CD4-positive, alpha-beta memory T cell (primary cell): ENCODE measurements around the gene PALMD. TPM values are rescaled to one million over a fixed set of nuclear protein-coding genes. Genes with fewer than 3 reads are reported as not detected.

ENCODE experiments used
- CTCF ChIA-PET: fragments of 350-600 bp; sonication (Branson Sonifier 250); formaldehyde crosslinking; loops from one replicate; lab custom pipeline; 2021; ENCODE audit warnings: inconsistent platforms; ENCODE audit not compliant: partially characterized antibody; lab: Charles Lee
- POLR2A ChIA-PET: fragments of 350-600 bp; sonication (Branson Sonifier 250); formaldehyde crosslinking; loops from one replicate; lab custom pipeline; 2021; ENCODE audit not compliant: partially characterized antibody; lab: Charles Lee
- DNase-seq, 5 donors: peaks; one replicate each; pipeline versions ENCODE4 v3.0.0 to v3.0.0-alpha.2; 2020 to 2022; ENCODE audit warnings: mixed read lengths in 1 of 5
- H3K27ac ChIP-seq: one replicate; pipeline ENCODE4 v1.7.0; 2013; ENCODE audit warnings: low read depth, low read length
- H3K27me3 ChIP-seq: 2 replicates; pipeline ENCODE4 v1.7.0; 2013; ENCODE audit warnings: mild to moderate bottlenecking, low read length, moderate library complexity; ENCODE audit not compliant: insufficient read depth
- H3K36me3 ChIP-seq: 2 replicates; pipeline ENCODE4 v1.7.0; 2013; ENCODE audit warnings: mild to moderate bottlenecking, low read length, moderate library complexity; ENCODE audit not compliant: insufficient read depth
- H3K4me1 ChIP-seq: 2 replicates; pipeline ENCODE4 v1.7.0; 2013; ENCODE audit warnings: mild to moderate bottlenecking, low read length, moderate library complexity; ENCODE audit not compliant: insufficient read depth
- H3K4me3 ChIP-seq, 2 donors: one replicate each; pipeline ENCODE4 v1.7.0; 2013; ENCODE audit warnings: low read length in 2 of 2, mild to moderate bottlenecking in 1 of 2
- H3K9me3 ChIP-seq, 2 donors: one replicate each; pipeline ENCODE4 v1.7.0; 2013; ENCODE audit warnings: low read length in 2 of 2, control low read depth in 1 of 2; ENCODE audit not compliant: control insufficient read depth in 1 of 2
- H3K27ac Mint-ChIP-seq, 7 donors: one replicate each; pipeline ENCODE4 v1.8.0; 2020 to 2021; ENCODE audit warnings: mixed read lengths in 7 of 7, mild to moderate bottlenecking in 6 of 7, inconsistent platforms in 3 of 7, moderate library complexity in 3 of 7
- H3K27me3 Mint-ChIP-seq, 2 donors: one replicate each; pipeline ENCODE4 v1.8.0; 2020 to 2021; ENCODE audit warnings: mixed read lengths in 2 of 2
- H3K36me3 Mint-ChIP-seq, 2 donors: one replicate each; pipeline ENCODE4 v1.8.0; 2020 to 2021; ENCODE audit warnings: mixed read lengths in 2 of 2, inconsistent platforms in 1 of 2, mild to moderate bottlenecking in 1 of 2
- H3K4me1 Mint-ChIP-seq, 4 donors: one replicate each; pipeline ENCODE4 v1.8.0; 2020 to 2021; ENCODE audit warnings: mixed read lengths in 4 of 4, mild to moderate bottlenecking in 1 of 4
- H3K4me3 Mint-ChIP-seq, 8 donors: one replicate each; pipeline ENCODE4 v1.8.0; 2020 to 2021; ENCODE audit warnings: mixed read lengths in 8 of 8, mild to moderate bottlenecking in 7 of 8, moderate library complexity in 6 of 8, inconsistent platforms in 3 of 8
- H3K9me3 Mint-ChIP-seq, 8 donors: one replicate each; pipeline ENCODE4 v1.8.0; 2020 to 2021; ENCODE audit warnings: mixed read lengths in 8 of 8, mild to moderate bottlenecking in 5 of 8, inconsistent platforms in 3 of 8, moderate library complexity in 1 of 8
- intact Hi-C: fragments of 100-400 bp; cut with micrococcal nuclease; formaldehyde crosslinking; loops from one replicate; pipeline ENCODE4 v1.15.1; 2023
- polyA plus RNA-seq, 2 donors: library from polyadenylated mRNA; unstranded; fragments of 300-500 nt; fragmentation: Illumina TruSeq; gene quantifications; one replicate each; pipeline ENCODE4 v1.2.3, GENCODE V29; 2021
- total RNA-seq, 2 experiments: library from RNA; stranded (reverse); gene quantifications; one replicate each; pipeline ENCODE4 v1.2.3, GENCODE V29; 2021

The PALMD gene
- total and polyA plus RNA-seq, 4 experiments from 2014 or later: not detected

GRCh38 chr1:99696616-99697015, 50.7 kb downstream of the PALMD start:
- intact Hi-C loops: no loop called here
- DNase-seq: no peak
- no peaks in the 10 kb centered on the region for H3K4me1 Mint-ChIP-seq
- H3K4me1 ChIP-seq: no peaks in the 10 kb centered on the region
- H3K27ac ChIP-seq: no peak overlapping the region
- H3K9me3 Mint-ChIP-seq: no peaks in the 10 kb centered on the region
- H3K27ac Mint-ChIP-seq: no peak overlapping the region
- H3K36me3 ChIP-seq: no peaks in the 10 kb centered on the region
- no peaks in the 10 kb centered on the region for H3K9me3 ChIP-seq
- H3K27me3 Mint-ChIP-seq: peaks cover 24 to 29% of the 10 kb centered on the region in 2 donors
- POLR2A ChIA-PET: no interaction called here
- H3K27me3 ChIP-seq: no peaks in the 10 kb centered on the region
- no peaks in the 10 kb centered on the region for H3K36me3 Mint-ChIP-seq
- no peak overlapping the region for H3K4me3 Mint-ChIP-seq
- CTCF ChIA-PET: interaction anchor here (1.3 to 3.0 kb wide), 3 partner anchors 9 to 11 kb away, joined by 4 to 12 read pairs (median 5); no protein-coding TSS in a partner anchor
- H3K4me3 ChIP-seq: no peak overlapping the region

GRCh38 chr1:99697580-99697979, 51.7 kb downstream of the PALMD start:
- H3K9me3 Mint-ChIP-seq: no peaks in the 10 kb centered on the region
- POLR2A ChIA-PET: no interaction called here
- H3K4me3 Mint-ChIP-seq: no peak overlapping the region
- H3K27ac Mint-ChIP-seq: no peak overlapping the region
- no peaks in the 10 kb centered on the region for H3K9me3 ChIP-seq
- H3K4me3 ChIP-seq: no peak overlapping the region
- H3K36me3 ChIP-seq: no peaks in the 10 kb centered on the region
- CTCF ChIA-PET: interaction anchor here (1.3 kb wide), 1 partner anchor 8 kb away, joined by 4 read pairs; no protein-coding TSS in a partner anchor
- H3K4me1 ChIP-seq: no peaks in the 10 kb centered on the region
- DNase-seq: no peak
- peaks cover 24 to 27% of the 10 kb centered on the region in 2 donors for H3K27me3 Mint-ChIP-seq
- no peak overlapping the region for H3K27ac ChIP-seq
- H3K36me3 Mint-ChIP-seq: no peaks in the 10 kb centered on the region
- intact Hi-C loops: no loop called here
- H3K4me1 Mint-ChIP-seq: no peaks in the 10 kb centered on the region
- no peaks in the 10 kb centered on the region for H3K27me3 ChIP-seq

- CTCF ChIA-PET: no interaction called here
- intact Hi-C loops: no loop called here
- H3K4me3 ChIP-seq: no peak overlapping the region
- peaks cover 18% of the 10 kb centered on the region for H3K4me1 ChIP-seq
- H3K9me3 Mint-ChIP-seq: no peaks in the 10 kb centered on the region
- no peaks in the 10 kb centered on the region for H3K9me3 ChIP-seq
- POLR2A ChIA-PET: no interaction called here
- peaks cover 7 to 18% (median 13%) of the 10 kb centered on the region in 4 donors for H3K4me1 Mint-ChIP-seq
- H3K36me3 ChIP-seq: no peaks in the 10 kb centered on the region
- H3K27me3 ChIP-seq: no peaks in the 10 kb centered on the region
- no peaks in the 10 kb centered on the region for H3K36me3 Mint-ChIP-seq
- no peak overlapping the region for H3K27ac Mint-ChIP-seq
- no peak overlapping the region for H3K4me3 Mint-ChIP-seq
- peaks cover 19 to 26% of the 10 kb centered on the region in 2 donors for H3K27me3 Mint-ChIP-seq
- H3K27ac ChIP-seq: no peak overlapping the region
- DNase-seq: no peak
Observed at GRCh38 chr1:99700020-99700419, 54.1 kb downstream of the PALMD start.

- H3K36me3 ChIP-seq: no peaks in the 10 kb centered on the region
- H3K27me3 ChIP-seq: no peaks in the 10 kb centered on the region
- Mint-ChIP-seq H3K4me3 (no peak overlapping the region), H3K27ac (no peak overlapping the region), H3K4me1 (peaks cover 12 to 24% (median 15%) of the 10 kb centered on the region in 4 donors), H3K27me3 (peaks cover 11 to 18% of the 10 kb centered on the region in 2 donors), H3K36me3 (no peaks in the 10 kb centered on the region), H3K9me3 (no peaks in the 10 kb centered on the region)
- H3K4me1 ChIP-seq: peaks cover 21% of the 10 kb centered on the region
- no peak for DNase-seq
- POLR2A ChIA-PET: no interaction called here
- intact Hi-C loops: no loop called here
- no peak overlapping the region for H3K27ac ChIP-seq
- no peak overlapping the region for H3K4me3 ChIP-seq
- CTCF ChIA-PET: no interaction called here
- no peaks in the 10 kb centered on the region for H3K9me3 ChIP-seq
Observed at GRCh38 chr1:99702221-99702620, 56.3 kb downstream of the PALMD start.

- peaks cover 6 to 8% of the 10 kb centered on the region in 2 donors for H3K27me3 Mint-ChIP-seq
- Histone ChIP-seq H3K4me1 (peaks cover 21% of the 10 kb centered on the region), H3K27ac (no peak overlapping the region), H3K4me3 (peak overlapping the region in 1 of 2 donors; percentile 12), H3K9me3 (no peaks in the 10 kb centered on the region), H3K27me3 (no peaks in the 10 kb centered on the region), H3K36me3 (no peaks in the 10 kb centered on the region)
- CTCF ChIA-PET: interaction anchor here (0.8 to 4.2 kb wide), 7 partner anchors 8 to 955 kb away, joined by 3 to 19 read pairs (median 9); no protein-coding TSS in a partner anchor
- POLR2A ChIA-PET: no interaction called here
- DNase-seq: no peak
- H3K27ac Mint-ChIP-seq: peak overlapping the region in 4 of 7 donors; percentile 6 to 60 (median 30)
- intact Hi-C loops: no loop called here
- H3K4me1 Mint-ChIP-seq: peaks cover 12 to 24% (median 15%) of the 10 kb centered on the region in 4 donors
- H3K4me3 Mint-ChIP-seq: peak overlapping the region; percentile 27 to 81 (median 62)
- H3K9me3 Mint-ChIP-seq: no peaks in the 10 kb centered on the region
- H3K36me3 Mint-ChIP-seq: no peaks in the 10 kb centered on the region
Observed at GRCh38 chr1:99704356-99704816, 58.5 kb downstream of the PALMD start.

- H3K27me3 ChIP-seq: no peaks in the 10 kb centered on the region
- H3K36me3 ChIP-seq: no peaks in the 10 kb centered on the region
- Mint-ChIP-seq H3K4me1 (peaks cover 14 to 27% (median 15%) of the 10 kb centered on the region in 4 donors), H3K27ac (peak overlapping the region in 3 of 7 donors; percentile 5 to 36 (median 24)), H3K9me3 (no peaks in the 10 kb centered on the region), H3K36me3 (no peaks in the 10 kb centered on the region), H3K27me3 (peaks cover 4 to 6% of the 10 kb centered on the region in 2 donors), H3K4me3 (no peak overlapping the region)
- H3K27ac ChIP-seq: no peak overlapping the region
- ChIA-PET POLR2A (no interaction called here), CTCF (interaction anchor here (0.8 to 4.2 kb wide), 7 partner anchors 9 to 956 kb away, joined by 3 to 19 read pairs (median 9); no protein-coding TSS in a partner anchor)
- H3K9me3 ChIP-seq: no peaks in the 10 kb centered on the region
- DNase-seq: no peak
- H3K4me1 ChIP-seq: peaks cover 21% of the 10 kb centered on the region
- H3K4me3 ChIP-seq: no peak overlapping the region
- intact Hi-C loops: loop anchor here (5.0 kb wide), 1 partner anchor 1653 kb away; no protein-coding TSS in a partner anchor
Observed at GRCh38 chr1:99705385-99705784, 59.5 kb downstream of the PALMD start.

- no peaks in the 10 kb centered on the region for H3K36me3 ChIP-seq
- intact Hi-C loops: loop anchor here (1.0 to 5.0 kb wide), 4 partner anchors 527 to 1655 kb away; no protein-coding TSS in a partner anchor
- no peak overlapping the region for H3K4me3 ChIP-seq
- Mint-ChIP-seq H3K4me3 (no peak overlapping the region), H3K27ac (no peak overlapping the region), H3K27me3 (no peaks in the 10 kb centered on the region), H3K36me3 (no peaks in the 10 kb centered on the region), H3K9me3 (no peaks in the 10 kb centered on the region), H3K4me1 (peaks cover 14 to 29% (median 15%) of the 10 kb centered on the region in 4 donors)
- no peaks in the 10 kb centered on the region for H3K9me3 ChIP-seq
- no peaks in the 10 kb centered on the region for H3K27me3 ChIP-seq
- ChIA-PET POLR2A (no interaction called here), CTCF (interaction anchor here (1.1 to 4.2 kb wide), 9 partner anchors 14 to 958 kb away, joined by 3 to 19 read pairs (median 5); no protein-coding TSS in a partner anchor)
- peak in 4 of 5 donors; percentile 31 to 43 (median 40) for DNase-seq
- H3K4me1 ChIP-seq: peaks cover 21% of the 10 kb centered on the region
- H3K27ac ChIP-seq: no peak overlapping the region
Observed at GRCh38 chr1:99707535-99708142, 61.7 kb downstream of the PALMD start.
